MCF 10A (cell line): ENCODE results near the gene CLEC16A. TPM values are rescaled to one million over a fixed set of nuclear protein-coding genes. Genes with fewer than 3 reads are reported as not detected.

ENCODE experiments used
- BruUV-seq: library from RNA; stranded (reverse); fragments of 400-500 nt; replicated peaks from 2 replicates; lab custom pipeline; 2021; lab: Mats Ljungman, UMichigan
- CTCF ChIA-PET: fragments of 300-600 bp; sonication (Branson Sonifier 250); formaldehyde crosslinking; extraction: SDS; loops from one replicate; lab custom pipeline; 2021; ENCODE audit warnings: antibody characterized with exemption, inconsistent platforms; lab: Yijun Ruan, JAX
- POLR2A ChIA-PET: fragments of 300-600, 350-650 bp; sonication (Branson Sonifier 250); formaldehyde crosslinking; extraction: SDS; loops from one replicate; lab custom pipeline; 2020; ENCODE audit warnings: antibody characterized with exemption, inconsistent platforms; lab: Yijun Ruan, JAX
- DNase-seq: peaks from one replicate; pipeline ENCODE4 v3.0.0-alpha.2; 2018; ENCODE audit not compliant: unreplicated experiment
- H3K27ac Mint-ChIP-seq: one replicate; pipeline ENCODE4 v1.8.0; 2022; ENCODE audit warnings: mild to moderate bottlenecking, low read depth, mixed read lengths; ENCODE audit not compliant: unreplicated experiment
- H3K27me3 Mint-ChIP-seq: one replicate; pipeline ENCODE4 v1.8.0; 2022; ENCODE audit warnings: mixed read lengths; ENCODE audit not compliant: insufficient read depth, unreplicated experiment
- H3K36me3 Mint-ChIP-seq: one replicate; pipeline ENCODE4 v1.8.0; 2022; ENCODE audit warnings: mild to moderate bottlenecking, moderate library complexity, mixed read lengths; ENCODE audit not compliant: insufficient read depth, unreplicated experiment
- H3K4me1 Mint-ChIP-seq: one replicate; pipeline ENCODE4 v1.8.0; 2022; ENCODE audit warnings: mixed read lengths; ENCODE audit not compliant: insufficient read depth, unreplicated experiment
- H3K4me3 Mint-ChIP-seq: one replicate; pipeline ENCODE4 v1.8.0; 2022; ENCODE audit warnings: mild to moderate bottlenecking, moderate library complexity, mixed read lengths; ENCODE audit not compliant: unreplicated experiment
- H3K9me3 Mint-ChIP-seq: one replicate; pipeline ENCODE4 v1.8.0; 2022; ENCODE audit warnings: mixed read lengths; ENCODE audit not compliant: unreplicated experiment
- CTCF ChIP-seq: fragments of 200-600 bp; IDR thresholded peaks from one replicate; pipeline ENCODE4 v1.8.0; 2022; ENCODE audit warnings: antibody characterized with exemption, mild to moderate bottlenecking; ENCODE audit not compliant: unreplicated experiment
- intact Hi-C: fragments of 100-400 bp; cut with micrococcal nuclease; formaldehyde crosslinking; loops from 2 replicates; pipeline ENCODE4 v1.14.1; 2022
- total RNA-seq: library from RNA; stranded (reverse); gene quantifications from 2 replicates; pipeline ENCODE4 v1.2.3, GENCODE V29; 2022

CLEC16A gene
- total RNA-seq, 1 experiment from 2014 or later: 32.4 TPM

DNA sequence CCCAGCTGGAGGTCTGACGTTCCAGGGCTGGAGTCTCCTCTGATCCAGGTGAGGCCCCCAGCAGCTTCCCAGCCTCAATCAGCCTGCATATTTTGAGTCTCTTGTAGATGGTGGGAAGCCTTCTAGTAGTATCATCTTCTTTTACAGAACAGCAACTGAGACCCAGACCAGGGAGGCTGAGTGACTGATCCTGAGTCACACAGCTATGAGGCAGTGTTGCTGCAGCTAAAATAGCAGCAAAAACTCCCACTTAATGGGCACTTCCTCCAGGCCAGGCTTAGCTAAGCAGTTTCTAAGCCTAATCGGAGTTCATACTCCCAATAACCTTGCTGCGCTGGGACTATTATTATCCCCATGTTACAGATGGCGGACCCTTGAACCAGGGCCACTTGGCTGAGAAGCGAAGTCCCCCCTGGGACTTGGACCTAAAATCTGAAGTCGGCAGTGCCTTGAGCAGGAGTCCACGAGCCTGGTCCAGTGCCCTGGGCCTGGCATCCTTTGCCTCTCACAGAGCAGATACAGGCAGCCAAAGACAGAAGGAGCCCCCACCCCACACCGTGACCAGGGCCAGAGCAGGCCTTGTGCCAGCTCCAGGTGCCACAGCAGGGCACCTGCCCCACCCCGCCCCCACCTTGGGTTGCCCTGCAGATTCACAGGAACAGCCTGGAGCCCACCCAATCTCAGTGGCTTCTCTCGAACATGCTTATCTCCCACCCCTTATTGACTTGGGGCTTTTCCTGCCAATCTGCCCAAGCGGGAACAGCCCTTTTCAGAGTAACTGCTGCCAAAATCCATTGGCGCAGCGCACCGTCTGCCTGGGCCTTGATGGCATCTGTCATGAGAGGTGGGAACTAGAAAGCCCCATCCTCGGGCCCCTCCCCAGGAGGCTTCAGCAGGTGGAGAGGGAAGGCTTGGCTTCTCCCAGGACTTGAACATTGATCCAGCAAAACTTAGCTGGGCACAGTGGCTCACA, 246.5 kb downstream of the CLEC16A start:
- no peak for TF ChIP-seq CTCF
- Mint-ChIP-seq H3K27ac (no peak overlapping the region), H3K9me3 (no peaks in the 10 kb centered on the region), H3K27me3 (no peaks in the 10 kb centered on the region), H3K36me3 (peaks cover 7% of the 10 kb centered on the region), H3K4me3 (no peak overlapping the region), H3K4me1 (peaks cover 5% of the 10 kb centered on the region)
- DNase-seq: no peak
- ChIA-PET CTCF (interaction anchor here (0.6 to 1.8 kb wide), 5 partner anchors 16 to 227 kb away, joined by 3 to 5 read pairs (median 3); no protein-coding TSS in a partner anchor), POLR2A (no interaction called here)
- intact Hi-C loops: no loop called here
- BruUV-seq: no TSS peak

- ChIA-PET POLR2A (no interaction called here), CTCF (interaction anchor here (0.6 to 1.8 kb wide), 4 partner anchors 31 to 1702 kb away, joined by 3 to 5 read pairs (median 4); no protein-coding TSS in a partner anchor)
- no peak overlapping the region for H3K4me3 Mint-ChIP-seq
- BruUV-seq: no TSS peak
- no peak for TF ChIP-seq CTCF
- H3K4me1 Mint-ChIP-seq: peaks cover 5% of the 10 kb centered on the region
- no peak for DNase-seq
- H3K27ac Mint-ChIP-seq: no peak overlapping the region
- peaks cover 7% of the 10 kb centered on the region for H3K36me3 Mint-ChIP-seq
- intact Hi-C loops: no loop called here
- H3K9me3 Mint-ChIP-seq: no peaks in the 10 kb centered on the region
- H3K27me3 Mint-ChIP-seq: no peaks in the 10 kb centered on the region
Measured at GRCh38 chr16:11191665-11192064, 247.3 kb downstream of the CLEC16A start.

DNA sequence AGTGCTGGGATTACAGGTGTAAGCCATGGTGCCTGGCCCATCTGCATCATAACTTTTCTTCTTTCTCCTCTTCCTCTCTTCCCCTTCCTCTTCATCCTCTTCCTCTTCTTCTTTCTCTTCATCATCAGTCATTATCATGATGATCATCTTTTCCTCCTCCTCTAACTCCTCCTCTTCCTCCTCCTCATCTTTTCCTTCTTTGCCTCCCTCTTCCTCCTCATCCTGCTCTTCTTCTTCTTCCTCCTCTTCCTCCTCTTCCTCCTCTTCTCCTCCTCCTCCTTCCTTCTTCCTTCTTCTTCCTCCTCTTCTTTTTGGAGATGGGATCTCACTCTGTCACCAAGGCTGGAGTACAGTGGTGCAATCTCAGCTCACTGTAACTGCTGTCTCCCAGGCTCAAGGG, 249.1 kb downstream of the CLEC16A start:
- intact Hi-C loops: no loop called here
- Mint-ChIP-seq H3K4me1 (peaks cover 6% of the 10 kb centered on the region), H3K4me3 (no peak overlapping the region), H3K27me3 (no peaks in the 10 kb centered on the region), H3K36me3 (peaks cover 4% of the 10 kb centered on the region), H3K27ac (no peak overlapping the region), H3K9me3 (no peaks in the 10 kb centered on the region)
- no peak for DNase-seq
- ChIA-PET POLR2A (no interaction called here), CTCF (no interaction called here)
- no TSS peak for BruUV-seq
- no peak for TF ChIP-seq CTCF

GRCh38 chr16:11194913-11195312, 250.5 kb downstream of the CLEC16A start:
- Mint-ChIP-seq H3K27ac (no peak overlapping the region), H3K4me1 (peaks cover 14% of the 10 kb centered on the region), H3K36me3 (no peaks in the 10 kb centered on the region), H3K9me3 (no peaks in the 10 kb centered on the region), H3K27me3 (no peaks in the 10 kb centered on the region), H3K4me3 (no peak overlapping the region)
- POLR2A ChIA-PET: no interaction called here
- no peak for TF ChIP-seq CTCF
- BruUV-seq: no TSS peak
- CTCF ChIA-PET: interaction anchor here (0.5 to 1.2 kb wide), 4 partner anchors 9 to 548 kb away, joined by 3 to 4 read pairs (median 4); partner anchors contain the start of gene TXNDC11
- intact Hi-C loops: no loop called here
- no peak for DNase-seq
